Neural crest cell (in vitro differentiated cells): ENCODE data around the gene C22orf39. TPM values are rescaled to one million over a fixed set of nuclear protein-coding genes. Genes with fewer than 3 reads are reported as not detected.

ENCODE experiments used
- DNase-seq: peaks from one replicate; pipeline ENCODE4 v3.0.0; 2021; ENCODE audit warnings: low read depth, mixed read lengths, low spot score
- H3K27ac Mint-ChIP-seq: one replicate; pipeline ENCODE4 v1.8.0; 2021; ENCODE audit warnings: mild to moderate bottlenecking, mixed read lengths; ENCODE audit not compliant: unreplicated experiment
- H3K27me3 Mint-ChIP-seq: 2 replicates; pipeline ENCODE4 v1.8.0; 2021; ENCODE audit warnings: low read depth, mild to moderate bottlenecking, mixed read lengths
- H3K36me3 Mint-ChIP-seq: 2 replicates; pipeline ENCODE4 v1.8.0; 2021; ENCODE audit warnings: low read depth, mild to moderate bottlenecking, mixed read lengths
- H3K4me1 Mint-ChIP-seq: 2 replicates; pipeline ENCODE4 v1.8.0; 2021; ENCODE audit warnings: mixed read lengths
- H3K4me3 Mint-ChIP-seq: one replicate; pipeline ENCODE4 v1.8.0; 2021; ENCODE audit warnings: mild to moderate bottlenecking, mixed read lengths
- H3K9me3 Mint-ChIP-seq: 2 replicates; pipeline ENCODE4 v1.8.0; 2021; ENCODE audit warnings: mixed read lengths
- total RNA-seq: library from RNA; stranded (reverse); gene quantifications from 2 replicates; pipeline ENCODE4 v1.2.1, GENCODE V29; 2021
- TF ChIP-seq, protein P1 (sequence below): fragments of 200-600 bp; sonication (generic); conservative IDR thresholded peaks from 2 replicates; pipeline ENCODE4 v1.5.0; 2021; ENCODE audit warnings: antibody characterized with exemption, mild to moderate bottlenecking

The C22orf39 gene
- total RNA-seq, 1 donor from 2014 or later: 38.0 TPM

DNA sequence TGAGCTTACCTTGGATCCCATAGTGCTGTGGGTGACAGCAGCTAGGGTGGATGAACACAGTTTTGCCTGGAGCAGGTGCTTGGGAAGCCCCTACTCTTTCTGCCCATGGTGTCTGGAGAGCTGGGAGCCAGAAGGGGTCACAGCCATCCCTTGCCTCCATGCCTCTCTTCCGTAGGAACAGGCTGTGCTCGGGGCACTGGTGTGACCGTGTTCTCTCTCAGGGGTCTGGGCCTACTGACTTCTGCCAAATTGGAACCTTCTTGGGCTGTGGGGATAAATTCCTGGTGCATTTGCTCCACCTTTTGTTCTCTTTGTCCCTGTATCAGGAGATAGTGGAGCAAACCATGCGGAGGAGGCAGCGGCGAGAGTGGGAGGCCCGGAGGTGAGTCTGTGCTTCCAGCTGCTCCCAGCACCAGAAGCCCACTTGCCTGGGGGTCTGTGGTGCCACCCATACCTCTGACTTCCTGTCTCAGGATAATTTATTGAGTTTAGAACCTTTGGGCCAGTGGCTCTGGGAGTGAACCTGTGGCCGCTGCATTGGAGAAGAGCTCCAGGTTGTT, 46.6 kb upstream of the C22orf39 start:
- no peaks in the 10 kb centered on the region for H3K27me3 Mint-ChIP-seq
- H3K4me1 Mint-ChIP-seq: no peaks in the 10 kb centered on the region
- no peaks in the 10 kb centered on the region for H3K36me3 Mint-ChIP-seq
- H3K9me3 Mint-ChIP-seq: no peaks in the 10 kb centered on the region
- H3K4me3 Mint-ChIP-seq: no peak overlapping the region
- TF ChIP-seq, protein P1, sequence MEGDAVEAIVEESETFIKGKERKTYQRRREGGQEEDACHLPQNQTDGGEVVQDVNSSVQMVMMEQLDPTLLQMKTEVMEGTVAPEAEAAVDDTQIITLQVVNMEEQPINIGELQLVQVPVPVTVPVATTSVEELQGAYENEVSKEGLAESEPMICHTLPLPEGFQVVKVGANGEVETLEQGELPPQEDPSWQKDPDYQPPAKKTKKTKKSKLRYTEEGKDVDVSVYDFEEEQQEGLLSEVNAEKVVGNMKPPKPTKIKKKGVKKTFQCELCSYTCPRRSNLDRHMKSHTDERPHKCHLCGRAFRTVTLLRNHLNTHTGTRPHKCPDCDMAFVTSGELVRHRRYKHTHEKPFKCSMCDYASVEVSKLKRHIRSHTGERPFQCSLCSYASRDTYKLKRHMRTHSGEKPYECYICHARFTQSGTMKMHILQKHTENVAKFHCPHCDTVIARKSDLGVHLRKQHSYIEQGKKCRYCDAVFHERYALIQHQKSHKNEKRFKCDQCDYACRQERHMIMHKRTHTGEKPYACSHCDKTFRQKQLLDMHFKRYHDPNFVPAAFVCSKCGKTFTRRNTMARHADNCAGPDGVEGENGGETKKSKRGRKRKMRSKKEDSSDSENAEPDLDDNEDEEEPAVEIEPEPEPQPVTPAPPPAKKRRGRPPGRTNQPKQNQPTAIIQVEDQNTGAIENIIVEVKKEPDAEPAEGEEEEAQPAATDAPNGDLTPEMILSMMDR: no peak
- DNase-seq: no peak
- no peak overlapping the region for H3K27ac Mint-ChIP-seq

DNA sequence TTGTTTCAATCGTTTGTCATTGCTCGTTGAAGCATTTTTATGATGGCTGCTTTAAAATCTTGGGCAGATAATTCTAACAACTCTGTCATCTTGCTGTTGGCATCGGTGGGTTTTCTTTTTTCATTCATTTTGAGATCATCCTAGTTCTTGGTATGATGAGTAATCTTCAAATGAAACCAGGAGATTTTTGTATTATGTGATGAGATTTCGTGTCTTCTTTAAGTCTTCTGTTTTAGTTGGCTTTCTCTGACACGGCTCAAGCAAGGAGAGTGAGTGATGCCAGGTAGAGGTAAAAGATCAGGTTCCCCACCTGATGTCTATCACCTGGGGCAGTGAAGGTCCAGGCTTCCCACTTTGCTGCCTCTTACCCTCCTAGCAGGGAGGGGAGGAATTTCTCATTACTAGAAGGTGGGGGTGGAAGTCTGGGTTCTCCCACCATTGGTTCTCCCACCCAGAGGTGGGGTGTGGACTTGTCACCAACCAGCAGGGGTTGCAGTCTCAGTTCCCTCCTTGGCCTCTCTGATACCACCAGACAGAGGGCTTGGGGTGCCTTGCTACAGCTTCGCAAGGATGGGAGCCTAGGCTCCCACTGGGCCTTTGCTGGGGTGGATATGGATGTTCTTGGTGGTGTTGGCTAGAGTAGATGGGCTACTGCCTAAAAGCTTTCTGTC, 45.1 kb upstream of the C22orf39 start:
- H3K4me3 Mint-ChIP-seq: no peak overlapping the region
- no peaks in the 10 kb centered on the region for H3K4me1 Mint-ChIP-seq
- no peaks in the 10 kb centered on the region for H3K9me3 Mint-ChIP-seq
- no peak for DNase-seq
- TF ChIP-seq, protein P1: no peak
- no peaks in the 10 kb centered on the region for H3K27me3 Mint-ChIP-seq
- H3K36me3 Mint-ChIP-seq: no peaks in the 10 kb centered on the region
- no peak overlapping the region for H3K27ac Mint-ChIP-seq

DNA sequence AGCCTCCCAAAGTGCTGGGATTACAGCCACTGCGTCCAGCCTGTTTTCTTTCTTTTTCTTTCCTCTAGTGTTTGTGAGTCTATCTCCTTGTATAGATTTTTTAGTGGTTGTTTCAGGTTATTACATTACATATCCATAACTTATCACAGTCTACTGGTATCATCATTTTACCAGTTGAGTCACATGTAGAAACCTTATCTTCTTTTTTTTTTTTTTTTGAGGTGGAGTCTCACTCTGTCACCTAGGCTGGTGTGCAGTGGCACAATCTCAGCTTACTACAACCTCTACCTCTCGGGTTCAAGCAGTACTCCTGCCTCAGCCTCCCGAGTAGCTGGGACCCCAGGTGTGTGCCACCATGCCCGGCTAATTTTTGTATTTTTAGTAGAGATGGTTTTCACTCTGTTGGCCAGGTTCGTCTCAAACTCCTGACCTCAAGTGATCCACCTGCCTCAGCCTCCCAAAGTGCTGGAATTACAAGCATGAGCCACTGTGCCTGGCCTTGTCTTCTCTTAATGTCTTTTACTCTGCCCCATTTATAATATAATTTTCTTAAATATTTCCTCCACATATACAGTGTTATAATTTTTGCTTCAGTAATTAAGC, 43.2 kb upstream of the C22orf39 start:
- Mint-ChIP-seq H3K4me3 (no peak overlapping the region), H3K4me1 (no peaks in the 10 kb centered on the region), H3K36me3 (peaks cover 3% of the 10 kb centered on the region), H3K27ac (no peak overlapping the region), H3K9me3 (no peaks in the 10 kb centered on the region), H3K27me3 (no peaks in the 10 kb centered on the region)
- TF ChIP-seq, protein P1: no peak
- DNase-seq: no peak

DNA sequence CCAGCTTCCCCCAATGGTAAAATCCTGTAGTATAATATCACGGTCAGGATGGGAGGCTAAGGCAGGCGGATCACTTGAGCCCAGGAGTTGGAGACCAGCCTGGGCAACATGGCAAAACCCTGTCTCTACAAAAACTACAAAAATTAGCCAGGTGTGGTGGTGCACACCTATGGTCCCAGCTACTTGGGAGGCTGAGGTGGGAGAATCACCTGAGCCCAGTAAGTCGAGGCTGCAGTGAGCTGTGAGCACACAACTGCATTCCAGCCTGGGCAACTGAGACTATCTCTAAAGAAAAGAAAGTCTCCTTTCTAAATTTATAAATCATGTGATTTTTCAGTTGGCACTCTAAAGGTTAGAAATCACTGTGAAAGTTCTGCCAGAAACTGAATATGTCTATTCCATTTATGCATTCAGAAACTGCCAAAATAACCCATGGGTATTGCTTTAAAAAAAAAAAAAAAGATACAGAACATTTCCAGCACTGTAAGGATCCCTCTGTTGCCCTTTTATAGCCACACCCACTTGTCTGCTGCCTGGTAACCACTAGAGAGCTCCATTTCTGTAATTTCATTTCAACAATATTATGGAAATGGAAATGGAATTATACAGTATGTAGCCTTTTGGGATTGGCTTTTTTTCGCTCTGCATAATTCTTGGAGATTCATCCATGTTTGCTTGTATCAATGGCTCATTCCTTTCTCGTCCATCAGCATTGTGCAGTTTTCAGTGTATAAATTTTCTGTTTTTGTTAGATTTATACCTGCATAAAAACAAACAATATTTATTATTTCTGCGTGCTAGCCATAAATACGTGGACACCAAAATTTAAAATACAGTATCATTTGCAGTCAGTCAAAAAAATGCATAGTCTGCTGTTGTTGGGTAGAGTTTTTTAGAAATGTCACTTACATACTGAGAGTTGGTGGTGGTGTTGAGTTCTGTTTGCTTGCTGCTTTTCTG, 41.7 kb upstream of the C22orf39 start:
- Mint-ChIP-seq H3K4me3 (no peak overlapping the region), H3K9me3 (no peaks in the 10 kb centered on the region), H3K27me3 (no peaks in the 10 kb centered on the region), H3K4me1 (no peaks in the 10 kb centered on the region), H3K36me3 (peaks cover 7% of the 10 kb centered on the region), H3K27ac (no peak overlapping the region)
- DNase-seq: no peak
- TF ChIP-seq, protein P1: no peak

DNA sequence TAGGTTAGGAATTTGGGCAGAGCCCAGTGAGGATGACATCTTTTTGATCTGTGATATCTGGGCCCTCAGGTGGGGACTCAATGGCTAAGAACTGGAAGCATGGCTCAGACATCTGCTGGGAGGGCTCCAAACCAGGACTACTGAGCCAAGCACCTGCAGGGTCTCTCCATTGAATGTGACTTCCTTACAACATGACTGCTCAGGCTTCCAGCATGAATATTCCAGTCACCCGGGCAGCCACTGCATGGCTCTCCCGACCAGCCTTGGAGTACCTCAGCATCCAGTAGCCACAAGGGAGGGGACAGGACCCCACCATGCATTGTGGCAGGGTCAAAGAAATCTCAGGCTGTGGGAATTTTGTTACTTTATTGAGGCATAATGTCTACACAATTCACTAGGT, 40.8 kb upstream of the C22orf39 start:
- Mint-ChIP-seq H3K27ac (no peak overlapping the region), H3K4me1 (no peaks in the 10 kb centered on the region), H3K9me3 (no peaks in the 10 kb centered on the region), H3K27me3 (no peaks in the 10 kb centered on the region), H3K4me3 (no peak overlapping the region), H3K36me3 (peaks cover 7% of the 10 kb centered on the region)
- TF ChIP-seq, protein P1: no peak
- no peak for DNase-seq
